GM12872 (cell line): ENCODE results near the gene TEKT5.

ENCODE experiments used
- CTCF ChIP-seq: IDR thresholded peaks from 3 replicates; pipeline ENCODE4 v1.5.1; 2011; ENCODE audit warnings: low read depth, mild to moderate bottlenecking, low read length, moderate library complexity; ENCODE audit not compliant: insufficient read depth

Gene TEKT5

DNA sequence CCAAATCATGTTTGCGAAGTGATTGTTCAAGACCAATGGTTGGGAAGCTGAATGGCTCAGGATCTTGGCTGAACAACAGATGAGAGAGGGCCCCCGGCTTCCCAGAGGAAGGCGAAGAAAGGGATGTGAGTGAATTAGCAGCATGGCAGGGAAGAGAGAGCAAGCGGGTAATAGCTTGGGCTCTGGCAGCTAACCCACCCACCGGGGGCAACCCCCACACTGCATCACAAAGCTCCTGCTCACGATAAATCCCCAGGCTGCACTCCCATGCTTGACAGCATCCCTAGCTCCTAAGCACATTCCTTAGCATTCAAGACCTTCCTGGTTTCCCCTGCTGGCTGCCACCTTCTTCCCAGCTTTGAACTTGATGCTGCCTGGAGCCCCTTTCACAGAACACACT lies 88.1 kb downstream of the TEKT5 start:
- TF ChIP-seq CTCF: no peak

- TF ChIP-seq CTCF: no peak
Measured at GRCh38 chr16:10605636-10606035, 89.1 kb downstream of the TEKT5 start.

DNA sequence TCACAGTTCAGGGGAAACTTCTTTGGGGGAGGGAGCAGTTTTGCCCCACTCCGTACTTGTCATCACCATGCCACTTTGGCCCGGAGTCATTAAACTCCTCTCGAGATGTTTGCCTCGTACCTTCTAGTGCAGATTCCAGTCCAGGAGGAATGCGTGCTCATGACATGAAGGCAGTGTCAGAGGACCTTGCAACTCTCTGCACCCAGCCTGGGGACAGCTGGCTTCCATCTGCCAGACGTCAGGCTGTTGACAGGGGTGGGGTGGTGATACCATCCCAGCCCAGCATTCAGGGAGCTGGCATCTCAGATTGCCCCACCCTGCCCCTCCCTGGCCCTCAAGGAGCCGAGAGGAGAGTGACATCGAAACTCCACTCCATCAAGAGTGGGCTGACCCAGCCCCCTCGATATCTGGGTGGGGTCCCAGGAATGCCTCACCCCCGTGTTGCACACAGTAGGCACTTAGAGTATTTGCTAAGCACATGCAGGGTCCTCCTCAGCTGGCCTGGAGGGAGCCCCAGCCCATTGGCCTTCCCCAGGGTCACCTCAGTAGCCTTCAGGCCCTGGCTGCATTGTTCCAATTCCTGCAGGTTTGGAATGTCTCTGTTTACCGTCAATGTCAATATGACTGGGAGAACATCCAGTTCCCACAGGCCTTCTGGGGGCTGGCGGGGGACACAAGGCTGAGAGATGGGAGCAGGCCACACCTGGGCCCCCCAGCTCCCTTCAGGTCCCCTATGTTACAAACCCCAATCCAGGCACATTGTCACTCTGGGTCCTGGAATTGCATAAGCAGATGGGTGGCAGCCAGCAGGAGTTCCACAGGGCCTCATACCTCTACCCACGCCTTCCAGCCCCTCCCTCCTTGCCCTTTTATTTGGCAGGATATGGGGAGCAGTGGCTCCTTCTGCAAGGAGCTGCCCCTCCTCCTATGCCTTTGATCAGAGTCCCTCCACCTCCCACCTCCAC lies 93.0 kb downstream of the TEKT5 start:
- no peak for TF ChIP-seq CTCF

- TF ChIP-seq CTCF: no peak
Measured at GRCh38 chr16:10600782-10601443, 93.8 kb downstream of the TEKT5 start.

DNA sequence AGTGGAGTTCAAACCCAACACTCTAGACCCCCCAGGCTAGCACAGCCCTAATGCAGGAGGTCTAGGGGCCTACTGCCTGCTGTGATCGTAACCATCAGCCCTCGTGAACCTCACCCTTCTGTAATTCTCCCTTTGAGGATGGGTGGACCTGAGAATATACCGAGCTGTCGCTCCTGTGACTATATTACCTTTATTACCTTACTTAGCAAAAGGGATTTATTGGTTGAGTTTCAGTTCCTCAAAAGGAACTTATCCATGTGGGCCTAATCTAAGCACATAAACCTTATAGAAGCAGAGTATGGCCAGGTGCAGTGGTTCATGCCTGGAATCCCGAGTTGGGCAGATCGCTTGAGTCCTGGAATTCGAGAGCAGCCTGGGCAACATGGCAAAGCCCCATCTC lies 95.1 kb downstream of the TEKT5 start:
- TF ChIP-seq CTCF: no peak

DNA sequence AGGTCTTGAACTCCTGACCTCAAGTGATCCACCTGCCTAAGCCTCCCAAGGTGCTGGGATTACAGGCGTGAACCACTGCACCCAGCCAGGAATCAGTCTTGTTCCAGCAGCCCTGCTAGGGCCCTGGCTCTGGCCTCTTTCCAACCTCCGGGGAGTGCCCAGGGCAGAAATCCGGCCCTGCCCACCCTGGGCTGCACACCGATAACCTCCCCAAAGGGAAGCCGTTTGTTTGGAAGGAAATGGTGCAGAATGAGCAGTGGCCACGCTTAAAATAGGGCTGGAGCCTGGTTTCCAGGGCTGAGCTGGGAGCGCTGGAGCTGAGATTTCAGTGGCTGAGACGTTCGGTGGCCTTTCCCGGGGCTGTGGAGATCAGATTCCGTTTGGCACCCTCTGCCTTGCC lies 96.6 kb downstream of the TEKT5 start:
- TF ChIP-seq CTCF: no peak

DNA sequence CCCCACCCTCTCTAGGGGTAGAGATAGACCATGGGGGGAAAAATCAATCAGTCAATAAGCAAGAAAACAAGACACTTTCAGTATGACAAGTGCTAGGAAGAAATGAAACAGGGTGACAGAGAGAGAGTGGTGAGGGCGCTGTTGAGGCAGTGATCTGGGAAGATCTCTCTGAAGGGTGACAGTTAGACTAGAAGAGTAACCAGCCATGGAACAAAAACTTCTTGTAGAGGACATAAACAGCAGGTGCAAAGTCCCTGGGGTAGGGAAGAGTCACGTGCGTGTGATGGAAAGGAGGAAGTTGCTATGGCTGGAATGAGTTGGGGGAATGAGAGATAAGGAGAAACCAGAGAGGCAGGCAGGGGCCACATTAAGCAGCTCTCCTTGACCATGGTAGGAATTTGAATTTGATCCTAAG lies 97.5 kb downstream of the TEKT5 start:
- TF ChIP-seq CTCF: peak; percentile 36; the same call in 1 of the 3 replicates
